Dermis blood vessel endothelial cell (primary cell): ENCODE measurements around the gene PLCB3. TPM values are rescaled to one million over a fixed set of nuclear protein-coding genes. Genes with fewer than 3 reads are reported as not detected.

Experiments
- DNase-seq: peaks from one replicate; pipeline ENCODE4 v3.0.0; 2010
- total RNA-seq: library from RNA; depleted of rRNA; stranded (reverse); fragments of >200 nt; gene quantifications from 2 replicates; pipeline ENCODE4 v1.2.3, GENCODE V29; 2014

The PLCB3 gene
- total RNA-seq, 1 donor from 2014 or later: 37.8 TPM

DNA sequence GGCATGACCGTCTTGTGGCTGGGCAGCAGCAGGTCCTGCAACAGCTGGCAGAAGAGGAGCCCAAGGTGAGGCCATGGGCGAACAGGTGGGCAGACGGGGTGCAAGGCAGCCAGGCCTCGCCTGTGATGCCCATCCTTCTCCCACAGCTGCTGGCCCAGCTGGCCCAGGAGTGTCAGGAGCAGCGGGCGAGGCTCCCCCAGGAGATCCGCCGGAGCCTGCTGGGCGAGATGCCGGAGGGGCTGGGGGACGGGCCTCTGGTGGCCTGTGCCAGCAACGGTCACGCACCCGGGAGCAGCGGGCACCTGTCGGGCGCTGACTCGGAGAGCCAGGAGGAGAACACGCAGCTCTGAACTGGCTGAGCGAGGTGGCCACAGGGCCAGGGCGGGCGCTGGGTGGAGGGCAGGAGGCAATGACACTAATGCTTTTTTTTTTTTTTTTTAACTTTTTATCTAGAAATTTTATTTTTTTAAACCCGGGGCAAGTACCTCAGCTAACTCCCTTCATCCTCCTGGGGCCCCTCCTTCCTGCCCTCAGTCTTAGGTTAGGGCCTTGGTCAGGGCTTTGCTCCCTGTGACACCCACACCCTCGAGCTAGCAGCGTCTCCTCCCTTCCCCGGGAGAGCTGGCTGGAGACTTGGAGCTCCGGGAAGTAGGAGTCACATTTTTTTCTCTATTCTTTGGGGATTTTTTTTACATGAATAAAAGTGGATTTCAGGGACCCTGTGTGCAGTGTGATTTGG is 16.0 kb downstream of the PLCB3 start:
- DNase-seq: peak; percentile 25

GRCh38 chr11:64268025-64268892 is 16.9 kb downstream of the PLCB3 start:
- peak; percentile 66 for DNase-seq

- peak; percentile 63 for DNase-seq
Observed at GRCh38 chr11:64268893-64269539, 17.7 kb downstream of the PLCB3 start.

GRCh38 chr11:64269540-64270220 is 18.4 kb downstream of the PLCB3 start:
- peak; percentile 100 for DNase-seq

GRCh38 chr11:64275031-64275800 is 23.9 kb downstream of the PLCB3 start:
- DNase-seq: no peak

GRCh38 chr11:64275841-64276240 is 24.5 kb downstream of the PLCB3 start:
- DNase-seq: no peak

- DNase-seq: no peak
Observed at GRCh38 chr11:64276653-64277431, 25.5 kb downstream of the PLCB3 start.

GRCh38 chr11:64278576-64279190 is 27.4 kb downstream of the PLCB3 start:
- no peak for DNase-seq

- no peak for DNase-seq
Observed at GRCh38 chr11:64281957-64282770, 30.8 kb downstream of the PLCB3 start.

- DNase-seq: no peak
Observed at GRCh38 chr11:64283092-64283491, 31.8 kb downstream of the PLCB3 start.

GRCh38 chr11:64284048-64284961 is 33.0 kb downstream of the PLCB3 start, which contains the start of gene BAD:
Gene BAD (minus strand): TSS chr11:64284665. CDS start chr11:64284368, 297 bp downstream.
- peak; percentile 94 for DNase-seq

GRCh38 chr11:64284962-64285884 is 33.9 kb downstream of the PLCB3 start, which contains the start of gene GPR137:
Gene GPR137 (plus strand): TSS chr11:64285848. CDS start chr11:64286525, 677 bp downstream.
- peak; percentile 76 for DNase-seq

GRCh38 chr11:64285885-64286800 is 34.8 kb downstream of the PLCB3 start:
- peak; percentile 29 for DNase-seq

- DNase-seq: no peak
Observed at GRCh38 chr11:64286801-64287159, 35.5 kb downstream of the PLCB3 start.

GRCh38 chr11:64287676-64288352 is 36.5 kb downstream of the PLCB3 start:
- DNase-seq: no peak
